GM21360 (cell line): Measurements from ENCODE around the gene PWWP2B.
A peak's percentile ranks its signal among the peaks of the same experiment; 100 is the strongest.

Source experiments
- ATAC-seq: cut with Tn5 transposase; IDR thresholded peaks from one replicate; pipeline ENCODE4 v1.9.1; 2021; ENCODE audit warnings: mild to moderate bottlenecking, moderate library complexity; ENCODE audit not compliant: unreplicated experiment

Gene PWWP2B

GRCh38 chr10:132392811-132393694 lies 3.9 kb upstream of the PWWP2B start:
- ATAC-seq, result no peak

GRCh38 chr10:132393695-132394181 lies 3.3 kb upstream of the PWWP2B start:
- no peak for ATAC-seq

- no peak for ATAC-seq
These were observed 2.7 kb upstream of the PWWP2B start for GRCh38 chr10:132394201-132394811.

- no peak for ATAC-seq
These were observed 1.9 kb upstream of the PWWP2B start for GRCh38 chr10:132394936-132395703.

- no peak for ATAC-seq
These were observed 1.1 kb upstream of the PWWP2B start for GRCh38 chr10:132395704-132396493.

- ATAC-seq, result peak; percentile 37
These were observed 435 bp upstream of the PWWP2B start for GRCh38 chr10:132396494-132397035.

GRCh38 chr10:132397671-132398565 lies 918 bp downstream of the PWWP2B start:
- ATAC-seq, result peak; percentile 26

- ATAC-seq, result no peak
These were observed 1.6 kb downstream of the PWWP2B start for GRCh38 chr10:132398566-132398991.

GRCh38 chr10:132399117-132400035 lies 2.4 kb downstream of the PWWP2B start:
- no peak for ATAC-seq

- ATAC-seq, result no peak
These were observed 3.1 kb downstream of the PWWP2B start for GRCh38 chr10:132400041-132400546.

GRCh38 chr10:132400547-132401151 lies 3.6 kb downstream of the PWWP2B start:
- no peak for ATAC-seq

- no peak for ATAC-seq
These were observed 4.6 kb downstream of the PWWP2B start for GRCh38 chr10:132401401-132402118.

- no peak for ATAC-seq
These were observed 5.8 kb downstream of the PWWP2B start for GRCh38 chr10:132402781-132403241.

GRCh38 chr10:132403511-132404168 lies 6.6 kb downstream of the PWWP2B start:
- ATAC-seq, result no peak

- no peak for ATAC-seq
These were observed 7.3 kb downstream of the PWWP2B start for GRCh38 chr10:132404169-132404880.
